Right lobe of liver (tissue), 4 donors: Measurements from ENCODE around the gene NUDC.

Experiments used
- CTCF ChIP-seq, 4 donors: fragments of 200-600 bp in 3 of 4; fragments of 450-650 bp in 1 of 4; IDR thresholded peaks; one replicate each; pipeline versions ENCODE4 v1.5.1 to v1.8.0; 2016 to 2022; ENCODE audit warnings: antibody characterized with exemption in 4 of 4, mild to moderate bottlenecking in 2 of 4
- POLR2A ChIP-seq: fragments of 450-650 bp; IDR thresholded peaks from one replicate; pipeline ENCODE4 v1.6.1; 2017; ENCODE audit warnings: antibody characterized with exemption, mild to moderate bottlenecking
- donor health status: DM: no; HTN: no; CAD: no.
- donor health status: DM: no; HTN: no; CAD: no.
- donor health status: DM: no; HTN: yes; CAD: no.

GRCh38 chr1:26890467-26890796 lies 31.1 kb upstream of the NUDC start:
- TF ChIP-seq CTCF (IDR thresholded peaks at IDR 0.05): no peak
- TF ChIP-seq POLR2A: no peak
